PC-3 (cell line): ENCODE measurements around the gene MMUT. TPM values are rescaled to one million over a fixed set of nuclear protein-coding genes. Genes with fewer than 3 reads are reported as not detected.
"Not testable (repeated sequence)": the region's sequence is repeated elsewhere in the genome, so short reads cannot be mapped to it uniquely, and the experiment has no call there.

Experiments
- ATAC-seq: fragments of 200-7000 bp; cut with Tn5 transposase; 2 replicates; pipeline ENCODE4 v1.9.1; 2020; ENCODE audit warnings: mild to moderate bottlenecking, moderate library complexity
- BruUV-seq: library from RNA; stranded (reverse); fragments of 400-500 nt; replicated peaks from 2 replicates; lab custom pipeline; 2021; lab: Mats Ljungman, UMichigan
- CTCF ChIA-PET: fragments of 300-600 bp; sonication (Branson Sonifier 250); formaldehyde crosslinking; loops from one replicate; lab custom pipeline; 2022; ENCODE audit warnings: antibody characterized with exemption; lab: Charles Lee
- POLR2A ChIA-PET: fragments of 300-600 bp; sonication (Branson Sonifier 250); formaldehyde crosslinking; loops from one replicate; lab custom pipeline; 2022; ENCODE audit warnings: antibody characterized with exemption; ENCODE audit not compliant: unreplicated experiment; lab: Charles Lee
- DNase-seq: peaks from one replicate; pipeline ENCODE4 v3.0.0-alpha.2; 2015
- H2AFZ ChIP-seq: fragments of 300-600 bp; sonication (generic); 2 replicates; pipeline ENCODE4 v1.6.0; 2016; ENCODE audit warnings: antibody characterized with exemption, low read length
- H3F3A ChIP-seq: fragments of 300-600 bp; sonication (generic); one replicate; pipeline ENCODE4 v1.6.0; 2017; ENCODE audit warnings: antibody characterized with exemption, low read length, control low read depth, mild to moderate bottlenecking; ENCODE audit not compliant: unreplicated experiment
- H3K27ac ChIP-seq: fragments of 300-600 bp; sonication (generic); 2 replicates; pipeline ENCODE4 v1.5.1; 2016; ENCODE audit warnings: mild to moderate bottlenecking, low read length
- H3K27me3 ChIP-seq: fragments of 300-600 bp; sonication (generic); 2 replicates; pipeline ENCODE4 v1.6.1; 2016; ENCODE audit warnings: low read length, mixed read lengths
- H3K36me3 ChIP-seq: fragments of 300-600 bp; sonication (generic); 2 replicates; pipeline ENCODE4 v1.6.1; 2016; ENCODE audit warnings: low read depth, mixed run types, low read length, mixed read lengths
- H3K4me1 ChIP-seq: fragments of 300-600 bp; sonication (generic); 2 replicates; pipeline ENCODE4 v1.5.1; 2016; ENCODE audit warnings: low read length; ENCODE audit not compliant: insufficient read depth
- H3K4me2 ChIP-seq: fragments of 300-600 bp; sonication (generic); 2 replicates; pipeline ENCODE4 v1.6.0; 2016; ENCODE audit warnings: low read length
- H3K4me3 ChIP-seq: fragments of 300-600 bp; sonication (generic); 2 replicates; pipeline ENCODE4 v1.5.1; 2016; ENCODE audit warnings: mild to moderate bottlenecking, low read length, mixed read lengths
- H3K79me2 ChIP-seq: fragments of 300-600 bp; sonication (generic); 2 replicates; pipeline ENCODE4 v1.6.1; 2017; ENCODE audit warnings: low read length, mixed read lengths
- H3K9ac ChIP-seq: fragments of 300-600 bp; sonication (generic); 2 replicates; pipeline ENCODE4 v1.6.0; 2016; ENCODE audit warnings: mild to moderate bottlenecking, low read length
- H3K9me2 ChIP-seq: fragments of 300-600 bp; sonication (generic); replicated peaks from 2 replicates; pipeline ENCODE4 v1.6.1; 2016; ENCODE audit warnings: mixed run types, low read length, mixed read lengths
- H3K9me3 ChIP-seq: fragments of 300-600 bp; sonication (generic); 2 replicates; pipeline ENCODE4 v1.6.1; 2016; ENCODE audit warnings: low read length, mixed read lengths
- H4K20me1 ChIP-seq: fragments of 300-600 bp; sonication (generic); 2 replicates; pipeline ENCODE4 v1.6.1; 2016; ENCODE audit warnings: low read length, mixed read lengths
- CTCF ChIP-seq: fragments of 300-600 bp; sonication (generic); conservative IDR thresholded peaks from 2 replicates; pipeline ENCODE4 v1.5.1; 2017; ENCODE audit warnings: antibody characterized with exemption, low read depth, mild to moderate bottlenecking, low read length
- EZH2 ChIP-seq: fragments of 300-600 bp; sonication (generic); IDR thresholded peaks from one replicate; pipeline ENCODE4 v1.6.1; 2017; ENCODE audit warnings: antibody characterized with exemption, mild to moderate bottlenecking, low read length; ENCODE audit not compliant: unreplicated experiment
- EZH2phosphoT487 ChIP-seq: fragments of 300-600 bp; sonication (generic); IDR thresholded peaks from 2 replicates; pipeline ENCODE4 v1.6.1; 2018; ENCODE audit warnings: mild to moderate bottlenecking, antibody characterized with exemption, low read length, borderline replicate concordance
- intact Hi-C: fragments of 100-400 bp; cut with micrococcal nuclease; formaldehyde crosslinking; loops from 2 replicates; pipeline ENCODE4 v1.9.0; 2023
- total RNA-seq: library from RNA; depleted of rRNA; stranded (reverse); fragments of >200 nt; gene quantifications from 2 replicates; pipeline ENCODE4 v1.2.3, GENCODE V29; 2014

MMUT gene
- total RNA-seq, 1 experiment from 2014 or later: 4.5 TPM

- no peak overlapping the region for H2AFZ ChIP-seq
- no peaks in the 10 kb centered on the region for H3K9me2 ChIP-seq
- H3K4me3 ChIP-seq: no peak overlapping the region
- BruUV-seq: no TSS peak
- H3K9ac ChIP-seq: no peak overlapping the region
- ATAC-seq (no peak), DNase-seq (no peak)
- no peaks in the 10 kb centered on the region for H3K36me3 ChIP-seq
- TF ChIP-seq EZH2phosphoT487: no peak
- no peak for TF ChIP-seq EZH2
- no peak for TF ChIP-seq CTCF
- intact Hi-C loops: no loop called here
- ChIA-PET POLR2A (no interaction called here), CTCF (no interaction called here)
- no peaks in the 10 kb centered on the region for H3F3A ChIP-seq
- no peaks in the 10 kb centered on the region for H3K9me3 ChIP-seq
- no peaks in the 10 kb centered on the region for H3K27me3 ChIP-seq
- H3K79me2 ChIP-seq: no peaks in the 10 kb centered on the region
- H3K4me2 ChIP-seq: no peak overlapping the region
- H4K20me1 ChIP-seq: no peaks in the 10 kb centered on the region
- H3K4me1 ChIP-seq: no peaks in the 10 kb centered on the region
- H3K27ac ChIP-seq: no peak overlapping the region
Measured at GRCh38 chr6:49499126-49499525, 36.1 kb upstream of the MMUT start.

GRCh38 chr6:49497304-49497703 lies 34.3 kb upstream of the MMUT start:
- no peaks in the 10 kb centered on the region for H3F3A ChIP-seq
- no peak for TF ChIP-seq EZH2phosphoT487
- TF ChIP-seq CTCF: no peak
- no peak for TF ChIP-seq EZH2
- no peaks in the 10 kb centered on the region for H3K27me3 ChIP-seq
- POLR2A ChIA-PET: no interaction called here
- DNase-seq: no peak
- H2AFZ ChIP-seq: no peak overlapping the region
- H3K9me2 ChIP-seq: no peaks in the 10 kb centered on the region
- no peaks in the 10 kb centered on the region for H3K4me1 ChIP-seq
- no peak overlapping the region for H3K9ac ChIP-seq
- no TSS peak for BruUV-seq
- H3K79me2 ChIP-seq: no peaks in the 10 kb centered on the region
- H3K4me2 ChIP-seq: no peak overlapping the region
- no peak overlapping the region for H3K27ac ChIP-seq
- intact Hi-C loops: no loop called here
- no peak overlapping the region for H3K4me3 ChIP-seq
- H3K36me3 ChIP-seq: peaks cover 9% of the 10 kb centered on the region; the same call in 1 of the 2 replicates
- H3K9me3 ChIP-seq: no peaks in the 10 kb centered on the region
- no peak for ATAC-seq
- no peaks in the 10 kb centered on the region for H4K20me1 ChIP-seq
- CTCF ChIA-PET: no interaction called here

- POLR2A ChIA-PET: no interaction called here
- intact Hi-C loops: no loop called here
- Histone ChIP-seq H2AFZ (no peak overlapping the region), H3K4me1 (no peaks in the 10 kb centered on the region), H3K36me3 (peaks cover 22% of the 10 kb centered on the region), H4K20me1 (no peaks in the 10 kb centered on the region), H3K27ac (no peak overlapping the region), H3K9ac (no peak overlapping the region), H3F3A (no peaks in the 10 kb centered on the region), H3K4me2 (no peak overlapping the region), H3K9me2 (no peaks in the 10 kb centered on the region), H3K27me3 (no peaks in the 10 kb centered on the region), H3K4me3 (no peak overlapping the region), H3K79me2 (no peaks in the 10 kb centered on the region), H3K9me3 (no peaks in the 10 kb centered on the region)
- ATAC-seq (no peak), DNase-seq (no peak)
- BruUV-seq: no TSS peak
- TF ChIP-seq EZH2phosphoT487 (no peak), CTCF (no peak), EZH2 (no peak)
- CTCF ChIA-PET: no interaction called here
Measured at GRCh38 chr6:49490633-49491032, 27.6 kb upstream of the MMUT start.

- H3K9me2 ChIP-seq, POLR2A ChIA-PET, H3K9me3 ChIP-seq, H3K4me1 ChIP-seq, H3K4me3 ChIP-seq, DNase-seq, H3F3A ChIP-seq, H3K4me2 ChIP-seq, BruUV-seq, CTCF ChIA-PET, ATAC-seq, H3K79me2 ChIP-seq, H2AFZ ChIP-seq, intact Hi-C loops, H3K36me3 ChIP-seq, H4K20me1 ChIP-seq, H3K27ac ChIP-seq, H3K9ac ChIP-seq, H3K27me3 ChIP-seq: not testable (repeated sequence)
Measured at GRCh38 chr6:49483380-49483779, 20.3 kb upstream of the MMUT start.

GRCh38 chr6:49481846-49482245 lies 18.8 kb upstream of the MMUT start:
- H4K20me1 ChIP-seq, POLR2A ChIA-PET: not testable (repeated sequence)

More at GRCh38 chr6:49481846-49482245, 18.8 kb upstream of the MMUT start:
- H3K9ac ChIP-seq, H2AFZ ChIP-seq, H3K79me2 ChIP-seq, ATAC-seq, H3F3A ChIP-seq, BruUV-seq, H3K9me3 ChIP-seq, H3K27me3 ChIP-seq, DNase-seq, H3K36me3 ChIP-seq, H3K9me2 ChIP-seq, H3K4me2 ChIP-seq, H3K4me1 ChIP-seq, H3K27ac ChIP-seq, H3K4me3 ChIP-seq, CTCF ChIA-PET, intact Hi-C loops: not testable (repeated sequence)
